OCI-LY7 (cell line): ENCODE results near the gene E2F4. TPM values are rescaled to one million over a fixed set of nuclear protein-coding genes. Genes with fewer than 3 reads are reported as not detected.

Experiments
- BruUV-seq: library from RNA; stranded (reverse); fragments of 400-500 nt; replicated peaks from 2 replicates; lab custom pipeline; 2021; lab: Mats Ljungman, UMichigan
- CTCF ChIA-PET: fragments of 300-600 bp; sonication (Branson Sonifier 250); formaldehyde crosslinking; loops from one replicate; lab custom pipeline; 2022; ENCODE audit warnings: antibody characterized with exemption; ENCODE audit not compliant: unreplicated experiment; lab: Charles Lee
- POLR2A ChIA-PET: fragments of 300-600 bp; sonication (Branson Sonifier 250); formaldehyde crosslinking; loops from one replicate; lab custom pipeline; 2022; ENCODE audit warnings: antibody characterized with exemption; lab: Charles Lee
- DNase-seq: peaks from one replicate; pipeline ENCODE4 v3.0.0-alpha.2; 2015; ENCODE audit warnings: low spot score
- H2AFZ ChIP-seq: fragments of 200-600 bp; sonication (generic), shearing (Covaris generic); 2 replicates; pipeline ENCODE4 v1.6.1; 2014; ENCODE audit warnings: mild to moderate bottlenecking, antibody characterized with exemption, low read length, moderate library complexity
- H3K27ac ChIP-seq: fragments of 200-600 bp; sonication (generic); 2 replicates; pipeline ENCODE4 v1.5.1; 2014; ENCODE audit warnings: mixed run types, low read depth, mild to moderate bottlenecking, moderate library complexity, low read length, inconsistent platforms; ENCODE audit not compliant: poor library complexity, severe bottlenecking
- H3K36me3 ChIP-seq: fragments of 200-600 bp; sonication (generic); 2 replicates; pipeline ENCODE4 v1.6.1; 2014; ENCODE audit warnings: mild to moderate bottlenecking, antibody characterized with exemption, low read length, moderate library complexity, mixed read lengths; ENCODE audit not compliant: insufficient read depth
- H3K4me1 ChIP-seq: fragments of 200-600 bp; sonication (generic); 2 replicates; pipeline ENCODE4 v1.5.1; 2014; ENCODE audit warnings: mild to moderate bottlenecking, low read length; ENCODE audit not compliant: insufficient read depth, poor library complexity, severe bottlenecking
- H3K4me2 ChIP-seq: fragments of 200-600 bp; sonication (generic); 2 replicates; pipeline ENCODE4 v1.6.1; 2014; ENCODE audit warnings: mild to moderate bottlenecking, low read length
- H3K4me3 ChIP-seq: fragments of 200-600 bp; sonication (generic); 2 replicates; pipeline ENCODE4 v1.5.1; 2014; ENCODE audit warnings: mild to moderate bottlenecking, low read depth, low read length; ENCODE audit not compliant: poor library complexity, severe bottlenecking
- H3K79me2 ChIP-seq: fragments of 200-600 bp; sonication (generic); 2 replicates; pipeline ENCODE4 v1.6.1; 2016; ENCODE audit warnings: low read depth, mild to moderate bottlenecking, low read length, moderate library complexity, mixed read lengths; ENCODE audit not compliant: insufficient read depth
- H3K9me2 ChIP-seq: fragments of 200-600 bp; sonication (generic); 2 replicates; pipeline ENCODE4 v1.6.1; 2016; ENCODE audit warnings: mild to moderate bottlenecking, low read length, mixed read lengths; ENCODE audit not compliant: insufficient read depth
- H3K9me3 ChIP-seq: fragments of 200-600 bp; sonication (generic); 2 replicates; pipeline ENCODE4 v1.6.1; 2014; ENCODE audit warnings: mild to moderate bottlenecking, mixed run types, low read length, mixed read lengths
- H4K20me1 ChIP-seq: fragments of 200-600 bp; sonication (generic); 2 replicates; pipeline ENCODE4 v1.6.1; 2014; ENCODE audit warnings: mild to moderate bottlenecking, antibody characterized with exemption, low read length, moderate library complexity, mixed read lengths; ENCODE audit not compliant: insufficient read depth
- EZH2phosphoT487 ChIP-seq: fragments of 200-600 bp; sonication (generic); IDR thresholded peaks from 2 replicates; pipeline ENCODE4 v1.6.1; 2018; ENCODE audit warnings: low read depth, borderline replicate concordance, mild to moderate bottlenecking, mixed run types, antibody characterized with exemption, low read length, moderate library complexity, mixed read lengths
- intact Hi-C: fragments of 100-400 bp; cut with micrococcal nuclease; formaldehyde crosslinking; loops from one replicate; pipeline ENCODE4 v1.10.0; 2022; ENCODE audit not compliant: unreplicated experiment
- total RNA-seq, 2 experiments: library from RNA; depleted of rRNA in 1 of 2; stranded (reverse); fragments of >200 nt in 1 of 2; shearing (Covaris generic) in 1 of 2; gene quantifications; 2 replicates each; pipeline ENCODE4 v1.2.3, GENCODE V29; 2014 to 2022
- TF ChIP-seq, protein P1 (sequence below): fragments of 200-600 bp; sonication (generic); conservative IDR thresholded peaks from 2 replicates; pipeline ENCODE4 v1.5.1; 2014; ENCODE audit warnings: mild to moderate bottlenecking, antibody characterized with exemption, low read length, moderate library complexity, mixed read lengths

The E2F4 gene
- total RNA-seq, 2 experiments from 2014 or later = 124 to 157 TPM

DNA sequence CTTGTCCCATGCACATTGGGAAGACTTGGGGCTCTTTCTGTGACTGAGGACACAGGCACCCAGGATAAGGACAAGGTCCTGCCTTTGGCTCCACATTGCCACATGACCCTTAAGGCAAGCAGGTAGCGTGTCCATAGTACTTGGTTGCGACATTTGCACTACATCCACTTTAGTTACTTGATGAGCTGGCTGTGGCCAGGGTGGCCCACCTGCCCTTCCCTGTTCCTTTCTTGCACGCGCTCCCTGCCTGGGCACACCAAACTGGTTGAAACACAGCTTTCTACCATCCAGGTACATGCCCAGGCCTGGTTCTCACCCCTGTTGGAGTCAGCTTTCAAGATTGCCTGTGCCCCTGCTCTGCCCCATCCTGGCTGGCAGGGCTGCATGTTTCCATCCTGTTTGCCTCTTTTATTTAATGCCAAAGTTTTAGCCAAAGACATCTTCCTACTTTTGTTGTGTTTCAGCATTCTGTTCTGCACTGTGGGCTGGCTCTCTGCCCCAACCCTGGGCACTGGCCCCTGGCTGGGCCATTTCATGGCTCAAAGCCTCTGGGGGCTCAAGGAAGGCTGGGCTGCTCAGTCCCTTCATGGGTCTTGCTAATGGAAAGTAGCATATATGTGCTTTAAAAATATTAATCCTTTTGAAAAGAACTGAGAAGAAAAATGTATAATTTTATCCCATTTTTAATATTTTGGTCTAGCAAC is 44.4 kb upstream of the E2F4 start:
- ChIA-PET CTCF (no interaction called here), POLR2A (no interaction called here)
- Histone ChIP-seq H3K36me3 (peaks cover 59% of the 10 kb centered on the region), H4K20me1 (no peaks in the 10 kb centered on the region), H3K9me3 (no peaks in the 10 kb centered on the region), H3K4me3 (no peak overlapping the region), H3K9me2 (no peaks in the 10 kb centered on the region), H3K79me2 (no peaks in the 10 kb centered on the region), H3K4me2 (no peak overlapping the region), H3K27ac (no peak overlapping the region), H2AFZ (no peak overlapping the region), H3K4me1 (no peaks in the 10 kb centered on the region)
- intact Hi-C loops = no loop called here
- TF ChIP-seq, protein P1, sequence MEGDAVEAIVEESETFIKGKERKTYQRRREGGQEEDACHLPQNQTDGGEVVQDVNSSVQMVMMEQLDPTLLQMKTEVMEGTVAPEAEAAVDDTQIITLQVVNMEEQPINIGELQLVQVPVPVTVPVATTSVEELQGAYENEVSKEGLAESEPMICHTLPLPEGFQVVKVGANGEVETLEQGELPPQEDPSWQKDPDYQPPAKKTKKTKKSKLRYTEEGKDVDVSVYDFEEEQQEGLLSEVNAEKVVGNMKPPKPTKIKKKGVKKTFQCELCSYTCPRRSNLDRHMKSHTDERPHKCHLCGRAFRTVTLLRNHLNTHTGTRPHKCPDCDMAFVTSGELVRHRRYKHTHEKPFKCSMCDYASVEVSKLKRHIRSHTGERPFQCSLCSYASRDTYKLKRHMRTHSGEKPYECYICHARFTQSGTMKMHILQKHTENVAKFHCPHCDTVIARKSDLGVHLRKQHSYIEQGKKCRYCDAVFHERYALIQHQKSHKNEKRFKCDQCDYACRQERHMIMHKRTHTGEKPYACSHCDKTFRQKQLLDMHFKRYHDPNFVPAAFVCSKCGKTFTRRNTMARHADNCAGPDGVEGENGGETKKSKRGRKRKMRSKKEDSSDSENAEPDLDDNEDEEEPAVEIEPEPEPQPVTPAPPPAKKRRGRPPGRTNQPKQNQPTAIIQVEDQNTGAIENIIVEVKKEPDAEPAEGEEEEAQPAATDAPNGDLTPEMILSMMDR = no peak
- no peak for TF ChIP-seq EZH2phosphoT487
- TSS peak; percentile 63 for BruUV-seq
- no peak for DNase-seq

DNA sequence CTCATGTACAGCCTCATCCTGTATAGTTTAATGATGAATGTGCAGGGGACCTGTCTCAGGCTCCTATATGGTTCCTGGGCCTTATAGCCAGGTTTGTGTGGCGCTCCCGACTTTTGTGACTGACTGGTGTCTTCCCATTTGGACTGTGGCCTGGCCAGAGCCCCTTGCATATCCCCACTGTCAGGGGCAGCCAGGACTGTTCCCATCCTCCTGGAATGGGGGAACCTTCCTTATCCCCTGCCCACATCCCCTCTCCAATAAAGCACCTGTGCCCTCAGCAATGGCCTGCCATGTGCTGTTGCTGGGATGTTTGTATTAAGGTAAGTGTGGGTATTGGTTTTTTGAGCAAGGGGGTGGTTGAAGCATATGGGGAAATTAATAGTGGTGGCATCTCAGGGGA is 43.7 kb upstream of the E2F4 start:
- H3K79me2 ChIP-seq = no peaks in the 10 kb centered on the region
- H2AFZ ChIP-seq = no peak overlapping the region
- POLR2A ChIA-PET = no interaction called here
- no TSS peak for BruUV-seq
- CTCF ChIA-PET = no interaction called here
- no peaks in the 10 kb centered on the region for H3K4me1 ChIP-seq
- H3K9me2 ChIP-seq = no peaks in the 10 kb centered on the region
- no peaks in the 10 kb centered on the region for H3K9me3 ChIP-seq
- TF ChIP-seq EZH2phosphoT487 = no peak
- TF ChIP-seq, protein P1 = no peak
- no peak overlapping the region for H3K4me3 ChIP-seq
- intact Hi-C loops = no loop called here
- no peak overlapping the region for H3K27ac ChIP-seq
- peaks cover 53% of the 10 kb centered on the region for H3K36me3 ChIP-seq
- DNase-seq = no peak
- no peaks in the 10 kb centered on the region for H4K20me1 ChIP-seq
- no peak overlapping the region for H3K4me2 ChIP-seq

DNA sequence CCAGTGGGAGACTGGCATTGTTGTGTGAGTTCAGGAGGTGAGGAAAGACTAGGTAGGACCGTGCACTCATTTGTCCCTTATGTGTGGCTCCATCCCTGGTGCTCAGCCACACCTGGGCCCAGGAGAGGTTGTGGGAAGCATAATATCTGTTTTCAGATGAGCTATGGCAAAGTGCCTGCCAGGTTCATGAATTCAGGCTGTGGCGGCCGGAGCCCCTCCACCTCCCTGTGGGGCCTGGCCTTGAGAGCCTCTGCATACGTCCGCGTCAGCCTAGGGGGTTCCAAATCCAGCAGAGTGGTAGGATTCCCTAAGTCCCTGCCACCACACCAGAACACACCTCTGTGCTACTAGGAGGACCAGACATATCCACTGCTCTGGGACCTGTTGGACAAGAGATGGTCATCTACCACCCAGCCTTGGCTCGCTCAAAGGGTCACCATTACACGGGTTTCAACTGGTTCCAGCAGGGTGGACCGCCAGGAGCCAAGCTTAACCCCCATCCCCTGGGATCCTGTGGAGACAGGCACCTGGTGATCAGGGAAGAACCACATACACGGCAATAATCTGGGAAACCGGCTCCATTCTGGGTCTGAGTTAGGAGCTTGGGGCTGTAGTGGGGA is 43.2 kb upstream of the E2F4 start:
- Histone ChIP-seq H3K27ac (no peak overlapping the region), H3K9me2 (no peaks in the 10 kb centered on the region), H2AFZ (no peak overlapping the region), H3K4me2 (no peak overlapping the region), H3K79me2 (no peaks in the 10 kb centered on the region), H3K36me3 (peaks cover 49% of the 10 kb centered on the region), H3K4me1 (no peaks in the 10 kb centered on the region), H4K20me1 (no peaks in the 10 kb centered on the region), H3K9me3 (no peaks in the 10 kb centered on the region), H3K4me3 (no peak overlapping the region)
- no peak for TF ChIP-seq EZH2phosphoT487
- TF ChIP-seq, protein P1 = no peak
- CTCF ChIA-PET = interaction anchor here (0.5 to 0.9 kb wide), 2 partner anchors 9 to 136 kb away, joined by 3 read pairs; no protein-coding TSS in a partner anchor
- no peak for DNase-seq
- POLR2A ChIA-PET = no interaction called here
- no TSS peak for BruUV-seq
- intact Hi-C loops = no loop called here
